Measurements from ENCODE around the gene TMEM163.
"Not testable (repeated sequence)": the region's sequence is repeated elsewhere in the genome, so short reads cannot be mapped to it uniquely, and the experiment has no call there.

The TMEM163 gene

GRCh38 chr2:134536296-134536695, 182.5 kb downstream of the TMEM163 start:
- no peak for DNase-seq (ENCODE audit: low read depth in 2 of 2)

GRCh38 chr2:134532537-134532936, 186.3 kb downstream of the TMEM163 start:
- DNase-seq (ENCODE audit: low read depth in 2 of 2), result no peak

DNA sequence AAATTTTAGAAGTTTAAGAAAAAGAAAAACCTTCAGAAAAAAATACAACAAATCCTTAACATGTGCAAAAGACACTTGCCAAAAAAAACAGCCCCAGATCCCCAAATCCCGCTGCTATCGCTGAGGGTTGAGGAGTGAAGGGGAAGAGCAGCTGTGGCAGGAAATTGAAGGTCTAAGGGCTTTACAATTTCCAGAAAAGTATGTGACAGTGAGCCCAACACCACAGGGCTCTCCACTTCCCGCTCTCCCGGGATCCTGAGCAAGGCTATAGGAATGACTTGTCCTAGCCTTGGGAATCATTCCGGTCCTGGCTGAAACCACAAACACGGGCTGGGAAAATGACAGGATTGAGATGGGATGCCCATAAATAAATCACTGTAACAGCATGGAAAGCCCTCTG, 191.4 kb downstream of the TMEM163 start:
- no peak for DNase-seq (ENCODE audit: low read depth in 2 of 2)

- no peak for DNase-seq (ENCODE audit: low read depth in 2 of 2)
Measured at GRCh38 chr2:134522496-134523455, 196.0 kb downstream of the TMEM163 start.

GRCh38 chr2:134518101-134518500, 200.7 kb downstream of the TMEM163 start:
- DNase-seq (ENCODE audit: low read depth in 2 of 2), result no peak

DNA sequence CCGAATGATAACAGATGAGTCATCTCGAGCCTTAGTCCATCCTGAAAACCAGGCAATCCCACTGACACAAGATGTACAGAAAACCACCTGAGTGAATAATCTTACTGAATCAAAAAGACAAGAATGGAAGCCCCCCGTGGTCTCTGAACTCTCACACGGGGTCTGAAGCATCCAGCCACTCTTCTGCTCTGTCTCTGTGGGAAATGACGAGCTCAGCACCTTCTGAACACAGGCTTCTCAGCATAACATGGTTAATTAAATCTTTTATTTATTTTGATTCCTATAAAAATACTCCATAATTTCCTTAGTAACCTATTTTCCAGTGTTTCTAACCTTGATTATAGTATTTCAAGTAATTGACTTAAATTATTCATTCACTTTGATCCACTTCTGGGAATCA, 203.7 kb downstream of the TMEM163 start:
- DNase-seq (ENCODE audit: low read depth in 2 of 2), result no peak

GRCh38 chr2:134513465-134513804, 205.4 kb downstream of the TMEM163 start:
- DNase-seq (ENCODE audit: low read depth in 2 of 2), result no peak

- no peak for DNase-seq (ENCODE audit: low read depth in 2 of 2)
Measured at GRCh38 chr2:134512734-134513464, 205.9 kb downstream of the TMEM163 start.

DNA sequence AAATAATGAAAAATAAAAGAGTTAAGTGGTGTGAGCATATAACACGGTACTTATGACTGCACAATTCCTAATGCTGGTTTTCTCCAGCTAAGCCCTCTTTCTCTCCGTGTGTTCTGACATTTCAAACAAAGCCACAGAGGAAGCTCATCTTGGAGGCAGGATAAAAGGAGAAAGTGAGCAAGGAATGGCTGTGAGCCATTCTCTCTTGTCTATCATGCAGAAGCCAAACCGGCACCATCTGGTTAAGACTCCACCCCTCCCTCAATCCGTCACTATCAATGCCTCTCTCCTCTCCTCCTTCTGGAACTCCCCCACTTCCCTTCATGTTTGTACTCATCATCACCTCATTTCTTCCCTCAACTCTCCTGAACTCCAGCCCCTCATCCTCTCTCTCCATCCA, 210.4 kb downstream of the TMEM163 start:
- DNase-seq (ENCODE audit: low read depth in 2 of 2), result no peak

- no peak for DNase-seq (ENCODE audit: low read depth in 2 of 2)
Measured at GRCh38 chr2:134507697-134508096, 211.1 kb downstream of the TMEM163 start.

- not testable (repeated sequence) for DNase-seq (ENCODE audit: low read depth in 2 of 2)
Measured at GRCh38 chr2:134507159-134507558, 211.6 kb downstream of the TMEM163 start.

DNA sequence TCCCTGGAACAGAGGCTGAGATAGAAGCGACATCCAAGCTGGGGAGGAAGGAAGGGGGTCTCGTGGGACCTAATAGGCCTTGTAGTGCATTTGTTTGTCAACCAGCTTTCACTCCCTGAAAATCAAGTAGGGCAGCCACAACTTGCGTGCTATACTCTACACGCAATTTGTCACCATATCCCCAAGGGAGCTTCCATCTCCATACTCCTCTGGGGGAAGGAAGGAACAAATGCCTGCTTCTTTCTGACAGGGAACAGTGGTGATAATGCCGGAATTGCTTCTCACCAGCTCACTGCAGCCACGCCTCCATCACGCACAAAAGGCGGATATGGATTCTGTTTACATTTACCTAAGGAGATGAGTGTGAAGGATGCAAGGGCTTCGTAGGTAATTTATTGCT, 213.4 kb downstream of the TMEM163 start:
- no peak for DNase-seq (ENCODE audit: low read depth in 2 of 2)

DNA sequence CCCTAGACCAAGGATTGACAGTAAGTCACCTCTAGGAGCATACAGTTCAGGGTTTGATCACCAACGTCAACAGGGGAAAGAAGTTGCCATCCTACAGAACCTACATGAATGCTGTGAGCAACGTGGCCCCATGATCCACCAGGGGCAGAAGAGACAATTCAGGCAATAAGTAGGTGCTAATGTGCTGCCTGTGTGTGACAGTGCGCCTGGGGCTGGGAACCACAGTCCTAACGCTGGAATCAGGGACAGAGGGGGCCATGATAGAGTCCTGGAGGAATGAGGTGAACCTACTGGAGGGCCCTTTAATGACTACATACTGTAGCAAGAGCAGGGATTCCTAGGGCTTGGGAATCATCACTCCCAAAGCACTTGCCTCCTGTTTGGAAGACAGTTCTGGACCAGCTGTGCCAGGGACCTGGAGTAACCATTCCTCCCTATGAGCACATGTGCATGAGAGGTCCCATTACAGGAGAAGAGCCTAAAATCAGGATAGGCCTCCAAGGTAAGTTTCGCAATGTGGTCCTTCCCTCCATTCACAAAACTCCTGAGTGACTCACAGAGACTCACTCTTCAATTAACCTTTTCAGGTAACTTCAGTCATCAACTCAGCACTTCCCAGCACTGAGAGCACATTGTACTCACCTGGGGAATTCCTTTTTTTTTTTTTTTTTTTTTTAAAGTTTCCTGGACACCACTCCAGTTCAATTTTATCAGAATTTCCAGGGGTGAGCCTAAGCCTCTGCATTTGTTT, 214.0 kb downstream of the TMEM163 start:
- DNase-seq (ENCODE audit: low read depth in 2 of 2), result no peak

DNA sequence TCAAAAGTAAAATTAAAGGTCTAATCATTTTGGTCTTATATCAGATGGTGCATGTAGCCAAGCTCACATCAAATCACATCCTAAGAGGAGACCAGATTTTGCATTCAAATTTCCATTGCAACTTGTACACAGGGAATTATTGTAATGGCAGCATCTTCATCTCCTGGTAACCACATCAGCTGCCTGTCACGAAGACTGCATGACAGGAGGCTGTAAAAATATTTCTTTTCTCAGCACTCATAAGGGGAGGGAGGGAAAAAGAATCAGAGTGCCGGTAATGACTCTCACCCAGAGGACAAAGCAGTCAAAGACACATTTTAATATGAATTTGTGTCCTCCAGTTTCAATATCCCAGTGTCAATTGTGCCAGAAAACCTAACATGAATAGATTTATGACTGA, 216.7 kb downstream of the TMEM163 start:
- no peak for DNase-seq (ENCODE audit: low read depth in 2 of 2)

DNA sequence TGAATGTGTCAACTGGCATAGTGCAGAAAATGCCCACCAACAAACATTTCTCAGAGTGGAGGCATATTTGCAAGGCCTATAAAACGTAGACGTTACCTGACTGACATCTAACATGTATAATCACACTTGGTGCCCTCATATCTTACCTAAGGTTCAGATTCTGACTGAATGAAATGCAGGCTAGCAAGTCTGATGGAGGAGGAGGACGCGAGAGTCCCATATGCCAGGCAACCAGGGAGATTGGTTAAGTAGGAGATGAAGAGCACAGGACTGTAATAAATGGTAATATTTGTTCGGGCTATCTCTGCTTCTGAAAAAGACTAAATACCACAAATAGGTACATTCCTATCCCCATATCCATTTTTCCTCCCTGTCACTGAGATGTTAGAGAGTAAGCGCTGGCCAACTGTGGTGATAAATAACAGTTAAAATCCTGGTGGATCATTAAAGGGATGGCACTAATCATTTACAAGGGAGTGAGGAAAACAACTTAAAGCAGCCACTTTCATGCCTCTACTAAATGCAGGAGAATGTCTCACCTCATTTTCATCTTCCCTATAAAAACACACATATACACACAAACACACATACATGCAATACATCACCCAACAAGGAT, 217.2 kb downstream of the TMEM163 start:
- no peak for DNase-seq (ENCODE audit: low read depth in 2 of 2)

DNA sequence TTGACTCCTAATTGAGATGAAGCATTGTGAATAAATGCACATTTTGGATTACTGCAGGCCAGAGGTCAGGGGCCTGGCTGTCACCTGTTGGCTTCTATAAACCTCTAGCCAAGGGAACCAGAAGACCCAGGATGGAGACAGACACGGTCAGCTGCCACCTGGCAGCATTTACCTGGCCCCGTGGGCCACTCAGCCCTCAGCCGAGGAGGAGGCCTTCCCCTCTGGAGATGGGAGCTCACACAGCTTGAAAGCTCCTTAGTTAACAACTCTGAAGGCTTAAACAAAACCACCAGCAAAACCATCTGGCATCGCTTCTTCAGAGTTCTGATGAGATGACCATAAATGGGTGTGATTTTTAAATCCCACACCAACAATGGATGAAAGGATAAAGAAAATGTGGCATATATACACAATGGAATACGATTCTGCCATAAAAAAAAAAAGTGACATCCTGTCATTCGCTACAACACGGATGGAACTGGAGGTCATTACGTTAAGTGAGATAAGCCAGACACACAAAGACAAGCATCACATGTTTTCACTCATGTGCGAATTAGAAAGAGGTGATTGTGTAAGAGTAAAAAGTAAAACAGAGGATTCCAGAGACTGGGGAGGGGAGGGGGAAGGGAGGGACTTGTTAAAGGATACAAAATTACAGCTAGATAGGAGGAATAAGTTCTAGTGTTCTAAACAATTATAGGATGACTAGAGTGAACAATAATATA, 218.4 kb downstream of the TMEM163 start:
- no peak for DNase-seq (ENCODE audit: low read depth in 2 of 2)

- no peak for DNase-seq (ENCODE audit: low read depth in 2 of 2)
Measured at GRCh38 chr2:134499307-134499926, 219.4 kb downstream of the TMEM163 start.

- DNase-seq (ENCODE audit: low read depth in 2 of 2), result no peak
Measured at GRCh38 chr2:134498654-134499053, 220.1 kb downstream of the TMEM163 start.

- no peak for DNase-seq (ENCODE audit: low read depth in 2 of 2)
Measured at GRCh38 chr2:134493797-134494196, 225.0 kb downstream of the TMEM163 start.

DNA sequence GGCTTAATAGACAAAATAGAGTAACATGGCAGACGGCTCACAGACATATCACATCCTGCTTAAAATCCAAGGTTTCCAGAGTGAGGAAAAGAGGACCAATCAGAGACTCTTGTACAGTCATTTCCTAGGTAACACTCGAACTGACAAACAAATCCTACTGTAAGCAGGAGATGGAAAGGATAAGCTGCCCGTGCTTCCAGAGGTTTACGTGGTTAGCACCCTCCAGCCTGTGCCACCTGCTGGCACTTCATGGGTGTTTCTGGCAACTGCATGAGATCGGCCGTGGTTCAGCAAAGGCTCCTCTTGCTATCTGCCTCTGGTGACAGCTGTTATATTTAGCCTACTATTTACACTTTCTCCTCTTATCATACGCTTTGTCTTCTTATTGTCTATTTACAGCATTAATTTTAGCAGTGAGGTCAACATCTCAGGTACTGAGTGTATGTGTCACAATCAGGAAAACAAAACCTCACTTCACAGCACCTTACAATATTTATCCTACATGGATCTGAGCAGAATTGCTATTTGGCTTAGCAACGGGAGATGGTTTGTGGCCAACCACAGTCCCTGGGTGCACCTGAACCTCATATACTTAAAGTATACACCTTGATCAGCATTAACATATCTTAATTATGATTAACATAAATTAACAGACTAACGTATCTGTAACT, 226.9 kb downstream of the TMEM163 start:
- no peak for DNase-seq (ENCODE audit: low read depth in 2 of 2)

Data from activated CD4-positive, alpha-beta T cell treated with anti-CD3 and anti-CD28 coated beads for 24 hours (primary cell).